Measurements from ENCODE around the gene ZBTB7C.

The ZBTB7C gene

DNA sequence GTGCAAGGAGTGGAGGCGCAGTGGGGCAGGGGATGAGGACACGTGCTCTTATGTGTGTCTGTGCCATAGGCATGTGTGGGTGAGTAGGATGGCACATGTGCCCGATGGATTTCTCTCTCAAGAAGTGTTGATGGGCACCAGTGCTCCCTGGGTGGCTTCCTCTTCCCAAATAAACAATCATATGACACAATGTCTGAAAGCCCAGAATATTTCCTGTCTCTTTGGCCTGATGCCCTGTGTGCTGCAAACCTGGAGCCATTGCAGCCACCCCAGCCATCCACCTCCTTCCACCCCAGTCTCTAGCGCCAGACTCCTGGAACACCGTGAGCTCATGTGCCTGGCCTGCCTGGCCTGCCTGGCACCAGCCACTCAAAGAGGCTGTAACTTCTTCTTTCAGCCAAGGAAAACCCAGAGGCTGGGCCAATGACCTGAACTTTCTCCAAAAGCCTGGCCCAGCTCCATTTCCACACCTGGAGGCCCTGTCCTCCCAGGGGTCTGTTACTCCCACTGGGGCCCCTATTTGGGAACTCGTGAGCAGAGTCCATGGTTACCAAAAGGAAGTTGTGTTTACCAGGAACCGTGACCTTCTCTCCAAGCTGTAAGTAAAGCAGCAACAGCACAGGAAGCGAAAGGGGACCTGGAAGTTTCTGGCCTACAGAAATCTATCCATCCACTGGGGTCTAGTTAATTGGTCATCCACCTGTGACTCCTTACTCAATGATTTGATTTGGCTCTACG, 9.5 kb upstream of the ZBTB7C start:
- no CpG with 5 or more reads among the region's 9 CpGs for WGBS (ENCODE audit: insufficient coverage, insufficient read length)
- H3K9me3 ChIP-seq (ENCODE audit: control insufficient read depth, insufficient read depth, low read length): no peaks in the 10 kb centered on the region

DNA sequence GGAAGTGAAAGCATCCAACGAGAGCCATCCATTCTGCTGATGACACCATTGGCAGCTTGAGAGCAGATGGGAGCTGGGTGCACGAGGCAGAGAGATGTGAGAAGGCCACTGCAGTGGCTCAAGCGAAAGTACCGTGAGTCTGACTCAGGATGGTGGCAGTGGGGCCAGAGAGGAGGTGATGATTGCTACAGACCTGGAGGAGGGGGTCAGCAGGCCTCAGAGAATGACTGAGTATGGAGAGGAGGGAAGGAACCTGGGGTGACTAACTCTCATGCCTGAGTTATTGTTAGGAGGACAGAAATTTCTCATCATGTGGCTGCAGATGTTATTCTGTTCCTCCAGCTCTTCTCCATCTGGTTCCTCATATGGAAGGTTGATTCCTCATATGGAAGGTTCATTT, 8.8 kb upstream of the ZBTB7C start:
- no peaks in the 10 kb centered on the region for H3K4me1 ChIP-seq (ENCODE audit: control insufficient read depth, insufficient read depth, low read length)
- no peak for DNase-seq (ENCODE audit: low read depth, low spot score)
- H3K27ac ChIP-seq (ENCODE audit: low read length): no peak overlapping the region
- H3K36me3 ChIP-seq (ENCODE audit: control insufficient read depth, insufficient read depth, low read length): no peaks in the 10 kb centered on the region
- no peak overlapping the region for H3K4me3 ChIP-seq (ENCODE audit: low read length)
- no CpG with 5 or more reads among the region's 4 CpGs for WGBS (ENCODE audit: insufficient coverage, insufficient read length)
- no peaks in the 10 kb centered on the region for H3K27me3 ChIP-seq (ENCODE audit: control insufficient read depth, insufficient read depth, low read length)
- no peaks in the 10 kb centered on the region for H3K9me3 ChIP-seq (ENCODE audit: control insufficient read depth, insufficient read depth, low read length)

More for the DNA sequence above, 9.5 kb upstream of the ZBTB7C start:
- DNase-seq (ENCODE audit: low read depth, low spot score): no peak
- Histone ChIP-seq H3K4me1 (ENCODE audit: control insufficient read depth, insufficient read depth, low read length) (no peaks in the 10 kb centered on the region), H3K27me3 (ENCODE audit: control insufficient read depth, insufficient read depth, low read length) (no peaks in the 10 kb centered on the region), H3K27ac (ENCODE audit: low read length) (no peak overlapping the region), H3K4me3 (ENCODE audit: low read length) (no peak overlapping the region), H3K36me3 (ENCODE audit: control insufficient read depth, insufficient read depth, low read length) (no peaks in the 10 kb centered on the region)

DNA sequence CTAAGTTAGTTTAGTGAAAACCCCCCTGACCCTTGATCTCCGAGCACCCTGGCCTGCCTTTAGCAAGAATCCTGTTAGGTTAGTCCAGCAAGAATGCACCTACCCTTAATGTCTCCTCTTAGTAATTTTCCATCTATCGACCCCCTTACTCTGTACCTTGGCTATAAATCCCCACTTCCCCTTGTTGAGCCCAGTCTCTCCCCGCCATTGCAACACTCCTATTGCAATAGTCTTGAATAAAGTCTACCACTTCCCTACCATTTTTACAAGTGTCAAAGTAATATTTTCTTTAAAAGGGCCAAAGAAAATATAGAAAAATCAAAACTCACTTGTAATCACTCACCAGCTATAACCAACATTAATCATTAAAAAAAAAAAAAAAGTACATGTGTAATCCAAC, 4.2 kb upstream of the ZBTB7C start:
- Histone ChIP-seq H3K4me3 (ENCODE audit: low read length) (no peak overlapping the region), H3K4me1 (ENCODE audit: control insufficient read depth, insufficient read depth, low read length) (no peaks in the 10 kb centered on the region), H3K9me3 (ENCODE audit: control insufficient read depth, insufficient read depth, low read length) (no peaks in the 10 kb centered on the region), H3K27me3 (ENCODE audit: control insufficient read depth, insufficient read depth, low read length) (peaks cover 13% of the 10 kb centered on the region), H3K27ac (ENCODE audit: low read length) (no peak overlapping the region), H3K36me3 (ENCODE audit: control insufficient read depth, insufficient read depth, low read length) (no peaks in the 10 kb centered on the region)
- no peak for DNase-seq (ENCODE audit: low read depth, low spot score)
- WGBS (ENCODE audit: insufficient coverage, insufficient read length): no CpG with 5 or more reads among the region's 3 CpGs

DNA sequence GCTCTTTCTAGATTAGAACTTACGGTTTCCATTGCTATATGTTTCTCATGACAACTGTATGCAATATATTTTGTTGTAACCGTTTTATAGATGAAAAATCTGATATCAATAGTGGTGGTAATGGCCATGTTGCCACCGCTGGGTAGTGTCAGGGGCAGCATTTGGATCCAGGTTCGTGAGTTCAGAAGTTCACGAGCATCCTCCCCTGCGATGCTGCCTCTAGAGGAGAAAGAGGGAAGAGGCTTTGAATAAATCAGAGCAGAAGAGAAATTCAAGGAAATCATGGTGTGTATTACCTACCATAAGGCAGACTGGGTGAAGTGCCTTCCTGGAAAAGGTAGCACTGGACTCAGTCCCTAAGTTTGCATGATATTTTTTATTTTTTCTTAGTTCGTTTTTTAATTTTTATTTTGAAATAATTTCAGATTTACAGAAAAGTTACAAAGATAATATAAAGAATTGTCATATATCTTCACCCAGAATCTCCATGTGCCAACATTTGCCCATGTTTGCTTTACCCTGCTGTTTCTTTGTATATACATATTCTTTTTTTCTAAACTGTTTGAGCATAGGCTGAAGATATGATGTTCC, 3.3 kb upstream of the ZBTB7C start:
- Histone ChIP-seq H3K9me3 (ENCODE audit: control insufficient read depth, insufficient read depth, low read length) (no peaks in the 10 kb centered on the region), H3K4me1 (ENCODE audit: control insufficient read depth, insufficient read depth, low read length) (peaks cover 7% of the 10 kb centered on the region), H3K27me3 (ENCODE audit: control insufficient read depth, insufficient read depth, low read length) (peaks cover 23% of the 10 kb centered on the region), H3K36me3 (ENCODE audit: control insufficient read depth, insufficient read depth, low read length) (no peaks in the 10 kb centered on the region), H3K27ac (ENCODE audit: low read length) (no peak overlapping the region), H3K4me3 (ENCODE audit: low read length) (no peak overlapping the region)
- no peak for DNase-seq (ENCODE audit: low read depth, low spot score)
- no CpG with 5 or more reads among the region's 7 CpGs for WGBS (ENCODE audit: insufficient coverage, insufficient read length)

DNA sequence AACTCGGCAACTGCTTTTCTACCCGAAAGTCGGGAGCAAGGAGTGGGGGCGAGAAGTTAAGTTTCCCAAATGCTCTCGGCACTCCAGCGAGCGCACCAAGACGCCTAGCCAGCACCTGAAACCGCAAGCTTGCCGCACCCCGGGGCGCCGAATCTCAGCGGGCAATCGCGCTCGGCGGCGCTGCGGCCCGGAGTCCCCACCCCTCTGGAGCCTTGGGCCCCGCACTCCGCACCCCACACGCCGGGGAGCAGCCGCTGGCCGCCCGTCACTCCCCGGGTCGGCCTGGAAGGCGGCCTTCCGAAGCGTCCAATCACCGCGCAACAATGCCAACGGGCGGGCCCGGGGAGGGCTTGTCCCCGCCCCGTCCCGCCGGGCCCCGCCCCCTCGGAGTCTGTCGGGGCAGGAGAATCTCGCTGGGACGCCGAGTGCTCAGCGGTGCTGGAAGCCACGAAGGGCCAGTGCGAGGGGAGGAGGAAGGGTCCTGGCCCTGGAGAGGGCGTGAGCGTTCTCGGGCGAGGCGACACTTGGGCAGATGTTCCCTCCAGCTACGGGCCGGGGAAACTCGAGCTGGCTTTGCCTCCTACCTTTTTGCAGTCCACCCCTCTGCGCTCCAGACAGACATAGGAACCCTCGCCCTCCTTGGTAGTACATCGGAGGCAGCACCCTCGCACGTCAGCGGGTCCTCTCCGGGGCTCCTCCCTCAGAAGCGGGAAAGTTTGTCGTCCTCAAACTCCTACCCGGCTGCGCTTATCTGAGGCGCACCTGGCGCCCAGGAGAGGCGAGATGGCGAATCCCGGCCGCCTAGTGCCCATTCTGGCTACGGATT, 1.1 kb upstream of the ZBTB7C start:
- no peak overlapping the region for H3K27ac ChIP-seq (ENCODE audit: low read length)
- peaks cover 7% of the 10 kb centered on the region for H3K4me1 ChIP-seq (ENCODE audit: control insufficient read depth, insufficient read depth, low read length)
- no peak for DNase-seq (ENCODE audit: low read depth, low spot score)
- H3K4me3 ChIP-seq (ENCODE audit: low read length): peak overlapping the region; percentile 69; the same call in 1 of the 2 replicates
- no CpG with 5 or more reads among the region's 77 CpGs for WGBS (ENCODE audit: insufficient coverage, insufficient read length)
- no peaks in the 10 kb centered on the region for H3K9me3 ChIP-seq (ENCODE audit: control insufficient read depth, insufficient read depth, low read length)
- peaks cover 28% of the 10 kb centered on the region for H3K27me3 ChIP-seq (ENCODE audit: control insufficient read depth, insufficient read depth, low read length)
- no peaks in the 10 kb centered on the region for H3K36me3 ChIP-seq (ENCODE audit: control insufficient read depth, insufficient read depth, low read length)

DNA sequence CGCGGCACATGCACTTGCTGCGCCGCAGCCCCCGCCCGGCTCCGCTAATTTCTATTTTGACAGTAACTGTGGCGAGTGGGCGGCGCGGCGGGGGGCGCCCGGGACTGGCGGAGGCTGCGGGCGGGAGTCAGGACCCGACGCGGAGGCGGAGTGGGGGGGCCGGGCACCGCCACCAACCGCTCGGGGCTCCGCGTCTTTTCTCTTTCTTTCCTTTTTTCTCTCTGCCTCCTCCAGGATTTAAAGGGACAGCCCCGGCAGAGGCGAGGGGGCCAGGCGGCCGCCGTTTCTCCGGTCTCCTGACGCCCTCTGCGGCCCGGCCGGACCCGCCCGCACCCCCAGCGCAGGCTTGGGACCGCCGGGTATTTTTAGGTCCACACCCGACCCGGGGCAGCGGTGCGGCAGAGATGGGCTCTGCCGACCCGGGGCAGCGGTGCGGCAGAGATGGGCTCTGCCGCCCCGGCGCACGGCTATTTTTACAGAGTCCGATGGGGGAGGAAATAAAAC, 460 bp upstream of the ZBTB7C start:
- Histone ChIP-seq H3K4me1 (ENCODE audit: control insufficient read depth, insufficient read depth, low read length) (peaks cover 7% of the 10 kb centered on the region), H3K27me3 (ENCODE audit: control insufficient read depth, insufficient read depth, low read length) (peaks cover 28% of the 10 kb centered on the region), H3K9me3 (ENCODE audit: control insufficient read depth, insufficient read depth, low read length) (no peaks in the 10 kb centered on the region), H3K27ac (ENCODE audit: low read length) (no peak overlapping the region), H3K4me3 (ENCODE audit: low read length) (peak overlapping the region; percentile 69; the same call in 1 of the 2 replicates), H3K36me3 (ENCODE audit: control insufficient read depth, insufficient read depth, low read length) (no peaks in the 10 kb centered on the region)
- no CpG with 5 or more reads among the region's 55 CpGs for WGBS (ENCODE audit: insufficient coverage, insufficient read length)
- no peak for DNase-seq (ENCODE audit: low read depth, low spot score)

DNA sequence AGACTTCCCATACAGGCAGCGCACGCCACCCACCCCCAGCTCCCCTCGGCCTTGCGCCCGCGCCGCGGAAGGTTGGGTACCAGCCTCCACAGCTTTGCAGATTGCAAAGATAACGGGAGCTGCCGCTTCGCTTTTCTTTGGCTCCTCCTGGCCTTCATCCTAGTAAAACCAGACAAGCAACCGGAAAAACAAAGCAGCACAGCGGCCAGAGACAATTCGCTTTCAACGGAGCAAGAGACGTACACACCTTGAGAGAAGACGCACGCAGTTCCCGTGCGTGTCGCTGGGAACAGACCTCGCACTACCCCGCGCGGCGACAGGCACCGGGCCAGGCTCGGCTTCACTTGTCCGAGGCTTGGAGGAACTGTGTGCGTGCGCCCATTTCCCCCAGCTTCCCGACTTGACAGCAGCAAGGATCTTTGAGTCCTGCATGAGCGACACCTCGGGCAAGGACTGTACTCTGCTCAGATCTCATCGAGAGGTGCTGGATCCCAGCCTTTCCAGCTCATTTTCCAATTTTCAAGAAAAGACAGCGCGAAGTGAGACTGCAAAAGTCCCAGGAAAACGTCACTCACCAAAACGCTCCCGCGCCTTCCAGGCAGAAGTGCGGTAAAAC, 964 bp downstream of the ZBTB7C start:
- peak overlapping the region; percentile 69; the same call in 1 of the 2 replicates for H3K4me3 ChIP-seq (ENCODE audit: low read length)
- H3K4me1 ChIP-seq (ENCODE audit: control insufficient read depth, insufficient read depth, low read length): peaks cover 7% of the 10 kb centered on the region
- H3K9me3 ChIP-seq (ENCODE audit: control insufficient read depth, insufficient read depth, low read length): no peaks in the 10 kb centered on the region
- no peak for DNase-seq (ENCODE audit: low read depth, low spot score)
- no CpG with 5 or more reads among the region's 42 CpGs for WGBS (ENCODE audit: insufficient coverage, insufficient read length)
- peaks cover 28% of the 10 kb centered on the region for H3K27me3 ChIP-seq (ENCODE audit: control insufficient read depth, insufficient read depth, low read length)
- no peak overlapping the region for H3K27ac ChIP-seq (ENCODE audit: low read length)
- no peaks in the 10 kb centered on the region for H3K36me3 ChIP-seq (ENCODE audit: control insufficient read depth, insufficient read depth, low read length)

DNA sequence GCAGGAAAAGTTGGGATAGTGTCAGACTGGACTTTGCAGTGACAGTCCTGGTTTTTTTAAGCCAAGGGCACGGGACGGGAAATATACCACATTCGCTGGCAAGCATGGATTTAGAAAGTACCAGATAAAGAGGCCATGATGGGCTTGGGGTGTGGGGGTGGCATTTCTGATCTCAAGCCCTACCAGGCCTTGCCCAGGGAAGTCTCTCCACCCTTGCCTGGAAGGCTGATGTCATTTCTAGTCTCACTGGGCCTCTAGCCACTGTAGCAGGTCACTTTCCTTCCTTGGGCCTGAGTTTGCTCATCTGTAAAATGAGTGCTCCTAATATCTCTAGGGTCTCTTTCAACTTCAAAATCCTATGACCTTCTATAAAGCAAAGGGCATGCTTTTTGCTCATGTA, 1.8 kb downstream of the ZBTB7C start:
- Histone ChIP-seq H3K9me3 (ENCODE audit: control insufficient read depth, insufficient read depth, low read length) (no peaks in the 10 kb centered on the region), H3K36me3 (ENCODE audit: control insufficient read depth, insufficient read depth, low read length) (no peaks in the 10 kb centered on the region), H3K4me3 (ENCODE audit: low read length) (no peak overlapping the region), H3K4me1 (ENCODE audit: control insufficient read depth, insufficient read depth, low read length) (peaks cover 7% of the 10 kb centered on the region), H3K27me3 (ENCODE audit: control insufficient read depth, insufficient read depth, low read length) (peaks cover 28% of the 10 kb centered on the region), H3K27ac (ENCODE audit: low read length) (no peak overlapping the region)
- WGBS (ENCODE audit: insufficient coverage, insufficient read length): no CpG with 5 or more reads among the region's 3 CpGs
- DNase-seq (ENCODE audit: low read depth, low spot score): no peak

DNA sequence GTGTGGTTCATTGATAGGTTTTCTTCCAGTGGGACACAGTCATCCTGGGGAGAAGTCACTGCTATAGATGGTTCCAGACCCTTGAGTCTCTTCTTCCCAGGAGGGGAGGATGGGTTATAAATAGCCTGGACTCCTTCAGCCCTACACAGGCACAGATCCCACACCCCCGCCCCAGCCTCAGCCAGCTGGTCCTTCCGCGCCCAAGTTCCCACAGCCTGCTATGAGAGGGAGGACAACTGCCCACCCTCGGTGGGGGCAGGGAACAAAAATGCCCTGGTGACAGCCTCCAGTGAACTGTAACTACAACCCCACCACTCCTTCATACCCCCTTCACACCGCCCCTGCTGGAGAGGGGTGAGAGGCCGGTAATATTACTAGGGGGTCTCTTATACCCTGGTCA, 3.2 kb downstream of the ZBTB7C start:
- Histone ChIP-seq H3K9me3 (ENCODE audit: control insufficient read depth, insufficient read depth, low read length) (no peaks in the 10 kb centered on the region), H3K4me3 (ENCODE audit: low read length) (no peak overlapping the region), H3K36me3 (ENCODE audit: control insufficient read depth, insufficient read depth, low read length) (no peaks in the 10 kb centered on the region), H3K27me3 (ENCODE audit: control insufficient read depth, insufficient read depth, low read length) (peaks cover 18% of the 10 kb centered on the region), H3K4me1 (ENCODE audit: control insufficient read depth, insufficient read depth, low read length) (peaks cover 7% of the 10 kb centered on the region), H3K27ac (ENCODE audit: low read length) (no peak overlapping the region)
- DNase-seq (ENCODE audit: low read depth, low spot score): no peak
- WGBS (ENCODE audit: insufficient coverage, insufficient read length): no CpG with 5 or more reads among the region's 6 CpGs

Data from iPS DF 6.9 (cell line).